A549 (cell line): ENCODE measurements around the gene POLR3A.

Experiments used
- CBX2 ChIP-seq: fragments of 200-600 bp; sonication (generic); IDR thresholded peaks from 2 replicates; pipeline ENCODE4 v1.6.1; 2016; ENCODE audit warnings: low read depth, mild to moderate bottlenecking, borderline replicate concordance
- EHMT2 ChIP-seq: fragments of 200-600 bp; sonication (generic); IDR thresholded peaks from 2 replicates; pipeline ENCODE4 v1.6.1; 2016; ENCODE audit warnings: antibody characterized with exemption, low read depth, mild to moderate bottlenecking, moderate library complexity
- ESRRA ChIP-seq: fragments of 150-350 bp; IDR thresholded peaks from 2 replicates; pipeline ENCODE4 v1.6.1; 2014; ENCODE audit warnings: mild to moderate bottlenecking, low read length, borderline replicate concordance
- KDM1A ChIP-seq: fragments of 200-600 bp; sonication (generic); IDR thresholded peaks from 2 replicates; pipeline ENCODE4 v1.6.1; 2016; ENCODE audit warnings: low read depth, mild to moderate bottlenecking
- MAZ ChIP-seq: fragments of 150-350 bp; IDR thresholded peaks from 2 replicates; pipeline ENCODE4 v1.6.1; 2014; ENCODE audit warnings: antibody characterized with exemption, low read depth, low read length, borderline replicate concordance
- POLR2A ChIP-seq: IDR thresholded peaks from 2 replicates; pipeline ENCODE4 v1.6.1; 2012; ENCODE audit warnings: mild to moderate bottlenecking, low read length
- TF ChIP-seq, protein P1 (sequence below): fragments of >200 bp; sonication (Bioruptor Twin); formaldehyde crosslinking; IDR thresholded peaks from 3 replicates; pipeline ENCODE4 v1.5.1; 2016
- TF ChIP-seq, protein P2 (sequence below): IDR thresholded peaks from 2 replicates; pipeline ENCODE4 v1.6.1; 2012

- TF ChIP-seq MAZ (no peak), EHMT2 (no peak), CBX2 (no peak), ESRRA (no peak), KDM1A (no peak), POLR2A (no peak)
- TF ChIP-seq, protein P1, sequence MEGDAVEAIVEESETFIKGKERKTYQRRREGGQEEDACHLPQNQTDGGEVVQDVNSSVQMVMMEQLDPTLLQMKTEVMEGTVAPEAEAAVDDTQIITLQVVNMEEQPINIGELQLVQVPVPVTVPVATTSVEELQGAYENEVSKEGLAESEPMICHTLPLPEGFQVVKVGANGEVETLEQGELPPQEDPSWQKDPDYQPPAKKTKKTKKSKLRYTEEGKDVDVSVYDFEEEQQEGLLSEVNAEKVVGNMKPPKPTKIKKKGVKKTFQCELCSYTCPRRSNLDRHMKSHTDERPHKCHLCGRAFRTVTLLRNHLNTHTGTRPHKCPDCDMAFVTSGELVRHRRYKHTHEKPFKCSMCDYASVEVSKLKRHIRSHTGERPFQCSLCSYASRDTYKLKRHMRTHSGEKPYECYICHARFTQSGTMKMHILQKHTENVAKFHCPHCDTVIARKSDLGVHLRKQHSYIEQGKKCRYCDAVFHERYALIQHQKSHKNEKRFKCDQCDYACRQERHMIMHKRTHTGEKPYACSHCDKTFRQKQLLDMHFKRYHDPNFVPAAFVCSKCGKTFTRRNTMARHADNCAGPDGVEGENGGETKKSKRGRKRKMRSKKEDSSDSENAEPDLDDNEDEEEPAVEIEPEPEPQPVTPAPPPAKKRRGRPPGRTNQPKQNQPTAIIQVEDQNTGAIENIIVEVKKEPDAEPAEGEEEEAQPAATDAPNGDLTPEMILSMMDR, result no peak
- TF ChIP-seq, protein P2, sequence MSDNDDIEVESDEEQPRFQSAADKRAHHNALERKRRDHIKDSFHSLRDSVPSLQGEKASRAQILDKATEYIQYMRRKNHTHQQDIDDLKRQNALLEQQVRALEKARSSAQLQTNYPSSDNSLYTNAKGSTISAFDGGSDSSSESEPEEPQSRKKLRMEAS, result no peak
Observed at GRCh38 chr10:77970869-77971803, 58.2 kb downstream of the POLR3A start.
